H9 (cell line): ENCODE data around the gene DNMT3B. TPM values are rescaled to one million over a fixed set of nuclear protein-coding genes. Genes with fewer than 3 reads are reported as not detected.

Experiments used
- DNase-seq: peaks from one replicate; pipeline ENCODE4 v3.0.0-alpha.2; 2017
- H2AFZ ChIP-seq: one replicate; pipeline ENCODE4 v1.6.1; 2013; ENCODE audit warnings: mild to moderate bottlenecking, low read length, control low read depth, moderate library complexity
- H2AK5ac ChIP-seq: 2 replicates; pipeline ENCODE4 v1.6.1; 2013; ENCODE audit warnings: low read length, control low read depth, mixed read lengths; ENCODE audit not compliant: insufficient read length
- H2BK120ac ChIP-seq: one replicate; pipeline ENCODE4 v1.6.1; 2013; ENCODE audit warnings: low read depth, mild to moderate bottlenecking, low read length, control low read depth, inconsistent platforms; ENCODE audit not compliant: poor library complexity, severe bottlenecking
- H2BK12ac ChIP-seq: 2 replicates; pipeline ENCODE4 v1.6.1; 2013; ENCODE audit warnings: low read length, control low read depth, mixed read lengths, low read depth; ENCODE audit not compliant: insufficient read length
- H2BK15ac ChIP-seq: 2 replicates; pipeline ENCODE4 v1.6.1; 2013; ENCODE audit warnings: low read depth, low read length, control low read depth
- H2BK20ac ChIP-seq: one replicate; pipeline ENCODE4 v1.6.1; 2013; ENCODE audit warnings: low read depth, mild to moderate bottlenecking, low read length, control low read depth, inconsistent platforms; ENCODE audit not compliant: poor library complexity, severe bottlenecking
- H2BK5ac ChIP-seq: 2 replicates; pipeline ENCODE4 v1.6.1; 2013; ENCODE audit warnings: low read length, control low read depth, mixed read lengths; ENCODE audit not compliant: insufficient read length
- H3K14ac ChIP-seq: 2 replicates; pipeline ENCODE4 v1.6.1; 2013; ENCODE audit warnings: low read length, control low read depth; ENCODE audit not compliant: insufficient read depth
- H3K18ac ChIP-seq: 2 replicates; pipeline ENCODE4 v1.6.1; 2013; ENCODE audit warnings: low read depth, mild to moderate bottlenecking, mixed read lengths, low read length, control low read depth; ENCODE audit not compliant: insufficient read length
- H3K23ac ChIP-seq: 2 replicates; pipeline ENCODE4 v1.6.1; 2013; ENCODE audit warnings: low read length, control low read depth, mixed read lengths, low read depth; ENCODE audit not compliant: insufficient read length
- H3K23me2 ChIP-seq: 2 replicates; pipeline ENCODE4 v1.6.1; 2013; ENCODE audit warnings: low read depth, mild to moderate bottlenecking, mixed read lengths, low read length, control low read depth; ENCODE audit not compliant: insufficient read length, poor library complexity, severe bottlenecking
- H3K27ac ChIP-seq: 2 replicates; pipeline ENCODE4 v1.5.1; 2013; ENCODE audit warnings: low read length, control low read depth, mixed read lengths, low read depth; ENCODE audit not compliant: insufficient read length
- H3K27me3 ChIP-seq: 2 replicates; pipeline ENCODE4 v1.6.1; 2013; ENCODE audit warnings: low read length, control low read depth, inconsistent platforms; ENCODE audit not compliant: insufficient read depth
- H3K4ac ChIP-seq: 2 replicates; pipeline ENCODE4 v1.6.1; 2013; ENCODE audit warnings: low read depth, mild to moderate bottlenecking, control low read depth, inconsistent platforms, low read length, moderate library complexity
- H3K4me1 ChIP-seq: 2 replicates; pipeline ENCODE4 v1.6.1; 2013; ENCODE audit warnings: low read length, control low read depth, inconsistent platforms; ENCODE audit not compliant: insufficient read depth
- H3K4me2 ChIP-seq: 2 replicates; pipeline ENCODE4 v1.6.1; 2013; ENCODE audit warnings: low read length, control low read depth, mixed read lengths; ENCODE audit not compliant: insufficient read length, insufficient read depth
- H3K56ac ChIP-seq: 2 replicates; pipeline ENCODE4 v1.6.1; 2013; ENCODE audit warnings: low read depth, mild to moderate bottlenecking, mixed read lengths, low read length, control low read depth; ENCODE audit not compliant: insufficient read length
- H3K79me1 ChIP-seq: 2 replicates; pipeline ENCODE4 v1.6.1; 2013; ENCODE audit warnings: low read depth, mild to moderate bottlenecking, moderate library complexity, low read length, control low read depth, inconsistent platforms; ENCODE audit not compliant: insufficient read depth, poor library complexity, severe bottlenecking
- H3K79me2 ChIP-seq: 2 replicates; pipeline ENCODE4 v1.6.1; 2013; ENCODE audit warnings: low read length, control low read depth, inconsistent platforms; ENCODE audit not compliant: insufficient read depth
- H3K9ac ChIP-seq: 2 replicates; pipeline ENCODE4 v1.6.1; 2013; ENCODE audit warnings: low read length, control low read depth, mixed read lengths; ENCODE audit not compliant: insufficient read length; ENCODE audit errors: extremely low read depth
- H3K9me3 ChIP-seq: one replicate; pipeline ENCODE4 v1.6.1; 2013; ENCODE audit warnings: low read depth, low read length, inconsistent platforms; ENCODE audit not compliant: control insufficient read depth
- H3T11ph ChIP-seq: one replicate; pipeline ENCODE4 v1.6.1; 2013; ENCODE audit warnings: mild to moderate bottlenecking, low read length, control low read depth, inconsistent platforms
- H4K20me1 ChIP-seq: one replicate; pipeline ENCODE4 v1.6.1; 2013; ENCODE audit not compliant: control insufficient read depth, insufficient read length, insufficient read depth
- H4K5ac ChIP-seq: 2 replicates; pipeline ENCODE4 v1.6.1; 2013; ENCODE audit warnings: low read depth, mild to moderate bottlenecking, mixed read lengths, low read length, control low read depth; ENCODE audit not compliant: insufficient read length
- H4K8ac ChIP-seq: replicated peaks from 2 replicates; pipeline ENCODE4 v1.6.1; 2013; ENCODE audit warnings: low read length, control low read depth, mixed read lengths, low read depth; ENCODE audit not compliant: insufficient read length
- H4K91ac ChIP-seq: 2 replicates; pipeline ENCODE4 v1.6.1; 2013; ENCODE audit warnings: low read depth, mild to moderate bottlenecking, moderate library complexity, mixed read lengths, low read length, control low read depth; ENCODE audit not compliant: insufficient read length
- H3K27ac Mint-ChIP-seq, 3 experiments: 2 replicates in 2 of 3; 3 replicates in 1 of 3; pipeline ENCODE4 v1.8.0; 2020 to 2021; ENCODE audit warnings: mixed read lengths in 3 of 3, mild to moderate bottlenecking in 1 of 3, moderate library complexity in 1 of 3
- H3K27me3 Mint-ChIP-seq: 2 replicates; pipeline ENCODE4 v1.8.0; 2021; ENCODE audit warnings: low read depth, mild to moderate bottlenecking, moderate library complexity, mixed read lengths
- H3K36me3 Mint-ChIP-seq, 3 experiments: 2 replicates in 2 of 3; 3 replicates in 1 of 3; pipeline ENCODE4 v1.8.0; 2020 to 2021; ENCODE audit warnings: low read depth in 3 of 3, mixed read lengths in 3 of 3; ENCODE audit not compliant: insufficient read depth in 1 of 3
- H3K4me1 Mint-ChIP-seq, 2 experiments: 2 replicates each; pipeline ENCODE4 v1.8.0; 2020; ENCODE audit warnings: mixed read lengths in 2 of 2
- H3K4me3 Mint-ChIP-seq, 2 experiments: 2 replicates in 1 of 2; 3 replicates in 1 of 2; pipeline ENCODE4 v1.8.0; 2020 to 2021; ENCODE audit warnings: mild to moderate bottlenecking in 2 of 2, mixed read lengths in 2 of 2, moderate library complexity in 1 of 2
- H3K9me3 Mint-ChIP-seq, 2 experiments: 2 replicates in 1 of 2; 3 replicates in 1 of 2; pipeline ENCODE4 v1.8.0; 2020; ENCODE audit warnings: mild to moderate bottlenecking in 2 of 2, mixed read lengths in 2 of 2, moderate library complexity in 1 of 2
- WGBS: extraction: QIAGEN DNeasy Blood & Tissue Kit; methylation state at CpG from one replicate; pipeline ENCODE4 v1.1.7; 2013; ENCODE audit warnings: missing lambda C conversion rate, low lambda C conversion rate, mixed read lengths; ENCODE audit not compliant: insufficient read length; ENCODE audit errors: extremely low coverage; 5-methylcytosine and 5-hydroxymethylcytosine counted together
- total RNA-seq: library from RNA; stranded (reverse); gene quantifications from 2 replicates; pipeline ENCODE4 v1.2.1, GENCODE V29; 2021
- TF ChIP-seq, protein P1 (sequence below): fragments of 200-600 bp; sonication (generic); conservative IDR thresholded peaks from 3 replicates; pipeline ENCODE4 v1.8.0; 2021; ENCODE audit warnings: antibody characterized with exemption, mild to moderate bottlenecking

Gene DNMT3B
- total RNA-seq, 1 experiment from 2014 or later = 980 TPM

GRCh38 chr20:32756156-32756555, 6.0 kb upstream of the DNMT3B start:
- Histone ChIP-seq H3K4me1 (peaks cover 13% of the 10 kb centered on the region; the same call in 1 of the 2 replicates), H2BK15ac (no peak overlapping the region), H2BK5ac (no peak overlapping the region), H4K8ac (no peak overlapping the region), H2BK20ac (no peak overlapping the region), H2AFZ (no peak overlapping the region), H3T11ph (no peak overlapping the region), H3K27me3 (no peaks in the 10 kb centered on the region), H2AK5ac (no peak overlapping the region), H3K4me2 (no peak overlapping the region), H3K23me2 (peaks cover 2% of the 10 kb centered on the region), H3K14ac (no peak overlapping the region), H4K20me1 (no peaks in the 10 kb centered on the region), H4K5ac (no peak overlapping the region), H3K9ac (no peak overlapping the region), H3K79me2 (no peaks in the 10 kb centered on the region), H3K23ac (no peak overlapping the region), H2BK12ac (no peak overlapping the region), H3K4ac (no peak overlapping the region), H3K18ac (no peak overlapping the region), H3K9me3 (no peaks in the 10 kb centered on the region), H3K27ac (no peak overlapping the region), H3K56ac (no peak overlapping the region), H3K79me1 (no peaks in the 10 kb centered on the region), H2BK120ac (no peak overlapping the region), H4K91ac (no peak overlapping the region)
- H3K4me3 Mint-ChIP-seq = peak overlapping the region in 1 of 2 experiments; percentile 26; a peak in 1 of 5 replicates
- TF ChIP-seq, protein P1, sequence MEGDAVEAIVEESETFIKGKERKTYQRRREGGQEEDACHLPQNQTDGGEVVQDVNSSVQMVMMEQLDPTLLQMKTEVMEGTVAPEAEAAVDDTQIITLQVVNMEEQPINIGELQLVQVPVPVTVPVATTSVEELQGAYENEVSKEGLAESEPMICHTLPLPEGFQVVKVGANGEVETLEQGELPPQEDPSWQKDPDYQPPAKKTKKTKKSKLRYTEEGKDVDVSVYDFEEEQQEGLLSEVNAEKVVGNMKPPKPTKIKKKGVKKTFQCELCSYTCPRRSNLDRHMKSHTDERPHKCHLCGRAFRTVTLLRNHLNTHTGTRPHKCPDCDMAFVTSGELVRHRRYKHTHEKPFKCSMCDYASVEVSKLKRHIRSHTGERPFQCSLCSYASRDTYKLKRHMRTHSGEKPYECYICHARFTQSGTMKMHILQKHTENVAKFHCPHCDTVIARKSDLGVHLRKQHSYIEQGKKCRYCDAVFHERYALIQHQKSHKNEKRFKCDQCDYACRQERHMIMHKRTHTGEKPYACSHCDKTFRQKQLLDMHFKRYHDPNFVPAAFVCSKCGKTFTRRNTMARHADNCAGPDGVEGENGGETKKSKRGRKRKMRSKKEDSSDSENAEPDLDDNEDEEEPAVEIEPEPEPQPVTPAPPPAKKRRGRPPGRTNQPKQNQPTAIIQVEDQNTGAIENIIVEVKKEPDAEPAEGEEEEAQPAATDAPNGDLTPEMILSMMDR = no peak
- H3K27ac Mint-ChIP-seq = peak overlapping the region; percentile 88 to 94 (median 92); a peak in 6 of 7 replicates
- H3K27me3 Mint-ChIP-seq = no peaks in the 10 kb centered on the region
- no peaks in the 10 kb centered on the region for H3K9me3 Mint-ChIP-seq
- peak; percentile 45 for DNase-seq
- peaks cover 55 to 64% of the 10 kb centered on the region in 2 experiments for H3K4me1 Mint-ChIP-seq
- no peaks in the 10 kb centered on the region for H3K36me3 Mint-ChIP-seq
- no CpG with 5 or more reads among the region's 5 CpGs for WGBS
